HepG2 (cell line): Measurements from ENCODE around the gene CPN1. TPM values are rescaled to one million over a fixed set of nuclear protein-coding genes. Genes with fewer than 3 reads are reported as not detected.
A peak's percentile ranks its signal among the peaks of the same experiment; 100 is the strongest.

Experiments used
- ATAC-seq: fragments of 200-7000 bp; cut with Tn5 transposase; 3 replicates; pipeline ENCODE4 v1.9.1; 2020; ENCODE audit warnings: mild to moderate bottlenecking, moderate library complexity
- BruUV-seq: library from RNA; stranded (reverse); fragments of 400-500 nt; replicated peaks from 2 replicates; lab custom pipeline; 2021; lab: Mats Ljungman, UMichigan
- CTCF ChIA-PET: fragments of 300-600 bp; formaldehyde crosslinking; extraction: SDS; loops from one replicate; lab custom pipeline; 2021; ENCODE audit warnings: low total read pairs, inconsistent platforms, low intra/inter-chr PET ratio; lab: Yijun Ruan, JAX
- POLR2A ChIA-PET: fragments of 350-600 bp; sonication (Branson Sonifier 250); formaldehyde crosslinking; loops from one replicate; lab custom pipeline; 2020; ENCODE audit warnings: antibody characterized with exemption, inconsistent platforms; lab: Yijun Ruan, JAX
- DNase-seq: peaks from one replicate; pipeline ENCODE4 v3.0.0-alpha.2; 2015; ENCODE audit warnings: low spot score
- FAIRE-seq: peaks from 3 replicates; lab custom pipeline; 2011; peaks lifted over from hg19 to GRCh38; lab: Jason Lieb, UNC
- H2AFZ ChIP-seq: one replicate; pipeline ENCODE4 v1.6.1; 2011; ENCODE audit warnings: low read length, inconsistent platforms
- H3K27ac ChIP-seq: fragments of 300-600 bp; 3 replicates; pipeline ENCODE4 v1.8.0; 2011; ENCODE audit warnings: mixed run types, mild to moderate bottlenecking, mixed read lengths, low read length, inconsistent platforms; ENCODE audit not compliant: insufficient read depth; ENCODE audit errors: extremely low read length
- H3K27me3 ChIP-seq, 2 experiments: fragments of 200-600 bp in 1 of 2; 2 replicates in 1 of 2; 3 replicates in 1 of 2; pipeline versions ENCODE4 v1.6.0 to v1.8.0; 2011; ENCODE audit warnings: low read length in 2 of 2, mild to moderate bottlenecking in 2 of 2, moderate library complexity in 2 of 2, inconsistent platforms in 1 of 2; ENCODE audit not compliant: insufficient read depth in 2 of 2, control insufficient read depth in 1 of 2
- H3K36me3 ChIP-seq, 2 experiments: fragments of 200-600 bp in 1 of 2; replicated peaks in 1 of 2; 2 replicates in 1 of 2; 3 replicates in 1 of 2; pipeline versions ENCODE4 v1.5.1 to v1.8.0; 2011; ENCODE audit warnings: low read length in 2 of 2, inconsistent platforms in 1 of 2; ENCODE audit not compliant: insufficient read depth in 2 of 2, control insufficient read depth in 1 of 2
- H3K4me1 ChIP-seq: 2 replicates; pipeline ENCODE4 v1.5.1; 2012; ENCODE audit warnings: low read length, inconsistent platforms; ENCODE audit not compliant: insufficient read depth
- H3K4me2 ChIP-seq: 2 replicates; pipeline ENCODE4 v1.6.0; 2011; ENCODE audit warnings: low read depth, low read length, inconsistent platforms
- H3K4me3 ChIP-seq, 3 experiments: fragments of 200-600 bp in 1 of 3; sonication (generic), shearing (Covaris generic) in 1 of 3; replicated peaks in 1 of 3; 2 replicates each; pipeline ENCODE4 v1.5.1; 2011 to 2016; ENCODE audit warnings: low read length in 3 of 3, inconsistent platforms in 2 of 3, low read depth in 2 of 3, mild to moderate bottlenecking in 2 of 3, control low read depth in 1 of 3, mixed read lengths in 1 of 3; ENCODE audit not compliant: insufficient read depth in 1 of 3
- H3K79me2 ChIP-seq: one replicate; pipeline ENCODE4 v1.6.1; 2011; ENCODE audit warnings: low read length, inconsistent platforms; ENCODE audit not compliant: insufficient read depth
- H3K9ac ChIP-seq: 2 replicates; pipeline ENCODE4 v1.6.0; 2011; ENCODE audit warnings: mild to moderate bottlenecking, low read depth, low read length, inconsistent platforms; ENCODE audit not compliant: insufficient read depth
- H3K9me3 ChIP-seq: 2 replicates; pipeline ENCODE4 v1.5.1; 2012; ENCODE audit warnings: mild to moderate bottlenecking, low read length
- H4K20me1 ChIP-seq: 2 replicates; pipeline ENCODE4 v1.6.0; 2011; ENCODE audit warnings: inconsistent platforms, mild to moderate bottlenecking, low read length, moderate library complexity; ENCODE audit not compliant: insufficient read depth
- MAFF ChIP-seq: IDR thresholded peaks from 2 replicates; pipeline ENCODE4 v1.6.1; 2011; ENCODE audit warnings: low read depth, low read length, improper control_type of control experiment
- MAFK ChIP-seq, 2 experiments: IDR thresholded peaks in 1 of 2; conservative IDR thresholded peaks in 1 of 2; 2 replicates each; pipeline ENCODE4 v1.6.1; 2011; ENCODE audit warnings: improper control_type of control experiment in 2 of 2, low read length in 2 of 2
- MZF1 ChIP-seq: sonication (generic); formaldehyde crosslinking; IDR thresholded peaks from 2 replicates; pipeline ENCODE4 v1.8.1; 2023; ENCODE audit warnings: mild to moderate bottlenecking, missing genetic modification reagents, borderline replicate concordance
- TP53 ChIP-seq: sonication (generic); formaldehyde crosslinking; conservative IDR thresholded peaks from 2 replicates; pipeline ENCODE4 v1.4.0; 2020; ENCODE audit warnings: missing genetic modification reagents
- ZNF121 ChIP-seq: sonication (generic); formaldehyde crosslinking; IDR thresholded peaks from 2 replicates; pipeline ENCODE4 v1.5.0; 2020; ENCODE audit warnings: mild to moderate bottlenecking, missing genetic modification reagents
- ZNF430 ChIP-seq: sonication (generic); formaldehyde crosslinking; IDR thresholded peaks from 2 replicates; pipeline ENCODE4 v1.9.0; 2021; ENCODE audit warnings: mild to moderate bottlenecking, missing genetic modification reagents
- WGBS: methylation state at CpG from one replicate; pipeline ENCODE4 v1.1.6; 2017; ENCODE audit warnings: low lambda C conversion rate; 5-methylcytosine and 5-hydroxymethylcytosine counted together
- in situ Hi-C: cut with HindIII; loops from 2 replicates; pipeline ENCODE4 v1.10.0; 2017; ENCODE audit warnings: low pct_unique_long_range_greater_than_20kb; ENCODE audit not compliant: extremely low pct_ligation_motif_present
- intact Hi-C: fragments of 100-400 bp; cut with micrococcal nuclease; formaldehyde crosslinking; loops from one replicate; pipeline ENCODE4 v1.10.0; 2022; ENCODE audit not compliant: unreplicated experiment
- polyA plus RNA-seq, 8 experiments: library from polyadenylated mRNA; depleted of rRNA in 3 of 8; stranded (reverse) in 7 of 8; unstranded in 1 of 8; fragments of >200 nt; fragmentation: Illumina TruSeq in 4 of 8; extraction: Trizol in 4 of 8; gene quantifications; 2 replicates each; pipeline versions ENCODE4 v1.2.1 to v1.2.3, GENCODE V29; 2011 to 2016; ENCODE audit warnings: low read depth in 4 of 8, missing spikeins in 1 of 8, mixed read lengths in 1 of 8; ENCODE audit not compliant: insufficient read depth in 1 of 8
- total RNA-seq, 5 experiments: library from RNA; depleted of rRNA; stranded (reverse); fragments of >200 nt; fragmentation: Illumina TruSeq; extraction: Trizol; gene quantifications; 2 replicates each; pipeline ENCODE4 v1.2.3, GENCODE V29; 2016; ENCODE audit warnings: low read depth in 1 of 5

Gene CPN1
- total and polyA plus RNA-seq, 2 of the 13 experiments (the other 11 are each of a cell fraction or from before 2014, with no cell fraction given): 17.3 to 35.1 TPM

DNA sequence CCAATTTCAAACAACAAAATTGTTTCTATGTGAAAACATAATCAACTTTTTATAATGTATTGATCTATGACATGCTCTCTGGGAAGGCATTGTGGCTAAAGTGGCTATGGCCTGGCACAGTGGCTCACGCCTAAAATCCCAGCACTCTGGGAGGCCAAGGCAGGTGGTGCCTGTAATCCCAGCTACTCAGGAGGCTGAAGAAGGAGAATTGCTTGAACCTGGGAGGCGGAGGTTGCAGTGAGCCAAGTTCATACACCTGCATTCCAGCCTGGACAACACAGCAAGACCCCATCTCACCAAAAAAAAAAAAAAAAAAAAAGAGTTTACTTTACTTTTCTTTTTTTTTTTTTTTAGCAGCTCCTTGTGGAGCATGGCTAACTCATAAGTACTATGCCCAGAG is 38.9 kb upstream of the CPN1 start:
- WGBS: 44% methylated on average over 2 of the region's 2 CpGs
- FAIRE-seq: no peak
- H3K36me3 ChIP-seq: no peaks in the 10 kb centered on the region
- TF ChIP-seq ZNF121 (CRISPR knock-in tag): peak; percentile 58; the same call in 1 of the 2 replicates
- TF ChIP-seq MZF1 (CRISPR knock-in tag): no peak
- H2AFZ ChIP-seq: no peak overlapping the region
- CTCF ChIA-PET: no interaction called here
- no peak overlapping the region for H3K27ac ChIP-seq
- DNase-seq: no peak
- no peaks in the 10 kb centered on the region for H3K9me3 ChIP-seq
- H3K9ac ChIP-seq: no peak overlapping the region
- H3K79me2 ChIP-seq: no peaks in the 10 kb centered on the region
- no peak overlapping the region for H3K4me3 ChIP-seq
- no TSS peak for BruUV-seq
- in situ Hi-C loops: no loop called here
- POLR2A ChIA-PET: no interaction called here
- H3K4me1 ChIP-seq: peaks cover 15% of the 10 kb centered on the region
- 0 out of 5 replicates have a peak, but pooled peaks cover 0 to 3% of the 10 kb centered on the region in 2 experiments for H3K27me3 ChIP-seq
- intact Hi-C loops: no loop called here
- no peak overlapping the region for H3K4me2 ChIP-seq
- no peaks in the 10 kb centered on the region for H4K20me1 ChIP-seq
- no peak for ATAC-seq

DNA sequence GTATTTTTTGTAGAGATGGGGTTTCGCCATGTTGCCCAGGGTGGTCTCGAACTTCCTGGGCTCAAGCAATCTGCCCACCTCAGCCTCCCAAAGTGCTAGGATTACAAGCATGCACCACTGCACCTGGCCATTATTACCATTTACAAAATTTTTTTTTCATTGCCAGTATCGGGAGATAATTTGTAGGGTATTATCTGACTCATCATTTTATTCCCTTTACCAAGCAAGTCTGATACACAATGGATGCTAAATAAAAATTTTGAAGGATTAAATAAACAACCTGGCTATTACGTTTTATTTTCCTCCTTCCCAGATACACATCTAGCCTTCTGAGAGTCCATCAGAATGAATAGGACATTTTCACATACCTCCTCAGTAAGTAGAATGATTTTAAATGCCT is 38.1 kb upstream of the CPN1 start:
- no peak overlapping the region for H3K9ac ChIP-seq
- no peak for ATAC-seq
- CTCF ChIA-PET: no interaction called here
- no peak overlapping the region for H3K27ac ChIP-seq
- H3K79me2 ChIP-seq: no peaks in the 10 kb centered on the region
- no peaks in the 10 kb centered on the region for H4K20me1 ChIP-seq
- 0 out of 5 replicates have a peak, but pooled peaks cover 0 to 3% of the 10 kb centered on the region in 2 experiments for H3K27me3 ChIP-seq
- H3K36me3 ChIP-seq: no peaks in the 10 kb centered on the region
- no peak overlapping the region for H3K4me3 ChIP-seq
- 54% methylated on average over 4 of the region's 4 CpGs for WGBS
- intact Hi-C loops (no loop called here), in situ Hi-C loops (no loop called here)
- H2AFZ ChIP-seq: no peak overlapping the region
- peaks cover 15% of the 10 kb centered on the region for H3K4me1 ChIP-seq
- H3K4me2 ChIP-seq: no peak overlapping the region
- BruUV-seq: no TSS peak
- POLR2A ChIA-PET: no interaction called here
- H3K9me3 ChIP-seq: no peaks in the 10 kb centered on the region
- no peak for FAIRE-seq
- no peak for DNase-seq
- TF ChIP-seq ZNF430 (CRISPR knock-in tag): no peak
- TF ChIP-seq MAFF: peak; percentile 64
- TF ChIP-seq MAFK (conservative IDR thresholded peaks at IDR 0.05 in 1 of 2, IDR thresholded peaks at IDR 0.05 in 1 of 2; ENCODE audit: low read length in 2 of 2): peak; percentile 48 to 80; a peak in 3 of 4 replicates
- TF ChIP-seq TP53: no peak
